HepG2 (cell line): ENCODE data around the gene FGFR3. TPM values are rescaled to one million over a fixed set of nuclear protein-coding genes. Genes with fewer than 3 reads are reported as not detected.
A peak's percentile ranks its signal among the peaks of the same experiment; 100 is the strongest.

Experiments
- NFKB2 ChIP-seq: sonication (generic); formaldehyde crosslinking; IDR thresholded peaks from 2 replicates; pipeline ENCODE4 v1.4.0; 2020; ENCODE audit warnings: missing genetic modification reagents, borderline replicate concordance
- REPIN1 ChIP-seq: sonication (generic); formaldehyde crosslinking; IDR thresholded peaks from 2 replicates; pipeline ENCODE4 v1.8.0; 2022; ENCODE audit warnings: missing genetic modification reagents, low read depth, mild to moderate bottlenecking, borderline replicate concordance
- TCF7L2 ChIP-seq: IDR thresholded peaks from 2 replicates; pipeline ENCODE4 v1.6.1; 2011; ENCODE audit warnings: mild to moderate bottlenecking, low read depth, low read length, moderate library complexity
- ZNF260 ChIP-seq: sonication (generic); formaldehyde crosslinking; IDR thresholded peaks from 2 replicates; pipeline ENCODE4 v1.4.0; 2020; ENCODE audit warnings: missing genetic modification reagents, low read depth, mild to moderate bottlenecking, borderline replicate concordance
- ZNF3 ChIP-seq: IDR thresholded peaks from 2 replicates; pipeline ENCODE4 v1.7.0; 2017; ENCODE audit warnings: inconsistent platforms
- ZNF616 ChIP-seq: sonication (generic); formaldehyde crosslinking; IDR thresholded peaks from 2 replicates; pipeline ENCODE4 v1.5.0; 2020; ENCODE audit warnings: low read depth, mild to moderate bottlenecking, missing genetic modification reagents
- ZNF7 ChIP-seq: IDR thresholded peaks from 2 replicates; pipeline ENCODE4 v1.6.1; 2016; ENCODE audit warnings: missing biosample characterization, missing genetic modification reagents
- ZSCAN21 ChIP-seq: sonication (generic); formaldehyde crosslinking; IDR thresholded peaks from 2 replicates; pipeline ENCODE4 v1.8.0; 2022; ENCODE audit warnings: mild to moderate bottlenecking, missing genetic modification reagents, moderate library complexity, borderline replicate concordance
- polyA plus RNA-seq, 8 experiments: library from polyadenylated mRNA; depleted of rRNA in 3 of 8; stranded (reverse) in 7 of 8; unstranded in 1 of 8; fragments of >200 nt; fragmentation: Illumina TruSeq in 4 of 8; extraction: Trizol in 4 of 8; gene quantifications; 2 replicates each; pipeline versions ENCODE4 v1.2.1 to v1.2.3, GENCODE V29; 2011 to 2016; ENCODE audit warnings: low read depth in 4 of 8, missing spikeins in 1 of 8, mixed read lengths in 1 of 8; ENCODE audit not compliant: insufficient read depth in 1 of 8
- total RNA-seq, 5 experiments: library from RNA; depleted of rRNA; stranded (reverse); fragments of >200 nt; fragmentation: Illumina TruSeq; extraction: Trizol; gene quantifications; 2 replicates each; pipeline ENCODE4 v1.2.3, GENCODE V29; 2016; ENCODE audit warnings: low read depth in 1 of 5
- TF ChIP-seq, protein P1 (sequence below): sonication (generic); formaldehyde crosslinking; IDR thresholded peaks from 2 replicates; pipeline ENCODE4 v1.8.0; 2022; ENCODE audit warnings: missing genetic modification reagents, mild to moderate bottlenecking, moderate library complexity, borderline replicate concordance
- TF ChIP-seq, protein P2 (sequence below), 2 experiments: sonication (generic) in 1 of 2; formaldehyde crosslinking in 1 of 2; IDR thresholded peaks; 2 replicates each; pipeline versions ENCODE4 v1.4.0 to v1.6.1; 2018 to 2020; ENCODE audit warnings: missing genetic modification reagents in 2 of 2, borderline replicate concordance in 1 of 2, low read depth in 1 of 2, mild to moderate bottlenecking in 1 of 2, missing biosample characterization in 1 of 2
- TF ChIP-seq, protein P3 (sequence below): sonication (generic); formaldehyde crosslinking; IDR thresholded peaks from 2 replicates; pipeline ENCODE4 v1.8.0; 2022; ENCODE audit warnings: mild to moderate bottlenecking, missing genetic modification reagents; ENCODE audit not compliant: insufficient replicate concordance
- TF ChIP-seq, protein P4 (sequence below), 2 experiments: fragments of 450-650 bp in 1 of 2; sonication (generic) in 1 of 2; formaldehyde crosslinking in 1 of 2; IDR thresholded peaks; 2 replicates each; pipeline versions ENCODE4 v1.6.1 to v1.8.0; 2016 to 2022; ENCODE audit warnings: antibody characterized with exemption in 1 of 2, mild to moderate bottlenecking in 1 of 2, missing genetic modification reagents in 1 of 2

Gene FGFR3
- total and polyA plus RNA-seq, 2 of the 13 experiments (the other 11 are each of a cell fraction or from before 2014, with no cell fraction given): 103 to 109 TPM

DNA sequence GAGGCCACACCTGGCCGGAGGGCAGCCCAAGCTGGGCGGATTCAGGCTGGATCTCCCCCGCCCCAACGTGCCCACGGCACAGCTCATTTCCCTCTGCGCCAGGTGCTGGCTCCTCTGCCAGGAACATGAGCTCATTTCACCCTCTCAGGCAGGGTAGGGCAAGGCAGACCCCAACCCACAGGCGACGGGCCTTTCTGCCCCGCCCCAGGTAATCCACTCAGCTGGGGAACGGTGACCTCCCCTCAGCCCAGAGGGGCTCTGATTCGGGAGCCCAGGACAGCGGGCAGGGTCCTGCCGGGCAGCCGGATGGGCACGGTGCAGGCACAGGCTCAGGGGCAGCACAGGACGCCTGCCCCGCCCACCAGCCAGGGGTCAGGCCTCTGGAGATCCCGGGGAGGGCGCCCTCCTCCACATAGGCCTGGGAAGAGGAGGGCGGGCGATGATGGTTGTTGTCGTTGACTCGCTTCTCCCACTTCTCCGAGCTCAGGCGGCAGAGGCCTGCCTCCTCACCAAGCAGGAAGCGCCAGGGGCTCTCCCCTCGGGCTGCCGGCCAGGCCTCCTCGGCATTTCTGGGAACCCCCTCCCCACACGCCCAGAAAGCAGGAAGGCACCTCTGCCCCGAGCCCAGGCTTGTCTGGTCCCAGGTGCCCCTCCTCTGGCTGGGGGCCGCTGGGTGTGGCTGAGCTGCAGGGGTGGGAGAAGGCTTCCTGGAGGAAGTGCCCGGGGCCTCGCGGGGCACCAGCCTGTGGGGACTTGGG lies 40.6 kb upstream of the FGFR3 start (continued):
- TF ChIP-seq, protein P1, sequence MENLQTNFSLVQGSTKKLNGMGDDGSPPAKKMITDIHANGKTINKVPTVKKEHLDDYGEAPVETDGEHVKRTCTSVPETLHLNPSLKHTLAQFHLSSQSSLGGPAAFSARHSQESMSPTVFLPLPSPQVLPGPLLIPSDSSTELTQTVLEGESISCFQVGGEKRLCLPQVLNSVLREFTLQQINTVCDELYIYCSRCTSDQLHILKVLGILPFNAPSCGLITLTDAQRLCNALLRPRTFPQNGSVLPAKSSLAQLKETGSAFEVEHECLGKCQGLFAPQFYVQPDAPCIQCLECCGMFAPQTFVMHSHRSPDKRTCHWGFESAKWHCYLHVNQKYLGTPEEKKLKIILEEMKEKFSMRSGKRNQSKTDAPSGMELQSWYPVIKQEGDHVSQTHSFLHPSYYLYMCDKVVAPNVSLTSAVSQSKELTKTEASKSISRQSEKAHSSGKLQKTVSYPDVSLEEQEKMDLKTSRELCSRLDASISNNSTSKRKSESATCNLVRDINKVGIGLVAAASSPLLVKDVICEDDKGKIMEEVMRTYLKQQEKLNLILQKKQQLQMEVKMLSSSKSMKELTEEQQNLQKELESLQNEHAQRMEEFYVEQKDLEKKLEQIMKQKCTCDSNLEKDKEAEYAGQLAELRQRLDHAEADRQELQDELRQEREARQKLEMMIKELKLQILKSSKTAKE: no peak
- TF ChIP-seq REPIN1 (no peak), ZNF616 (CRISPR knock-in tag) (no peak; the same call in 1 of the 2 replicates), ZNF3 (CRISPR knock-in tag) (no peak), TCF7L2 (no peak), ZSCAN21 (CRISPR knock-in tag) (no peak), ZNF7 (no peak), NFKB2 (CRISPR knock-in tag) (no peak), ZNF260 (CRISPR knock-in tag) (no peak)
- TF ChIP-seq, protein P2, sequence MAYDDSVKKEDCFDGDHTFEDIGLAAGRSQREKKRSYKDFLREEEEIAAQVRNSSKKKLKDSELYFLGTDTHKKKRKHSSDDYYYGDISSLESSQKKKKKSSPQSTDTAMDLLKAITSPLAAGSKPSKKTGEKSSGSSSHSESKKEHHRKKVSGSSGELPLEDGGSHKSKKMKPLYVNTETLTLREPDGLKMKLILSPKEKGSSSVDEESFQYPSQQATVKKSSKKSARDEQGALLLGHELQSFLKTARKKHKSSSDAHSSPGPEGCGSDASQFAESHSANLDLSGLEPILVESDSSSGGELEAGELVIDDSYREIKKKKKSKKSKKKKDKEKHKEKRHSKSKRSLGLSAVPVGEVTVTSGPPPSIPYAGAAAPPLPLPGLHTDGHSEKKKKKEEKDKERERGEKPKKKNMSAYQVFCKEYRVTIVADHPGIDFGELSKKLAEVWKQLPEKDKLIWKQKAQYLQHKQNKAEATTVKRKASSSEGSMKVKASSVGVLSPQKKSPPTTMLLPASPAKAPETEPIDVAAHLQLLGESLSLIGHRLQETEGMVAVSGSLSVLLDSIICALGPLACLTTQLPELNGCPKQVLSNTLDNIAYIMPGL (CRISPR knock-in tag; IDR thresholded peaks at IDR 0.05; ENCODE audit: borderline replicate concordance in 1 of 2, low read depth in 1 of 2): peak; percentile 11 to 29; a peak in 2 of 4 replicates
- TF ChIP-seq, protein P3, sequence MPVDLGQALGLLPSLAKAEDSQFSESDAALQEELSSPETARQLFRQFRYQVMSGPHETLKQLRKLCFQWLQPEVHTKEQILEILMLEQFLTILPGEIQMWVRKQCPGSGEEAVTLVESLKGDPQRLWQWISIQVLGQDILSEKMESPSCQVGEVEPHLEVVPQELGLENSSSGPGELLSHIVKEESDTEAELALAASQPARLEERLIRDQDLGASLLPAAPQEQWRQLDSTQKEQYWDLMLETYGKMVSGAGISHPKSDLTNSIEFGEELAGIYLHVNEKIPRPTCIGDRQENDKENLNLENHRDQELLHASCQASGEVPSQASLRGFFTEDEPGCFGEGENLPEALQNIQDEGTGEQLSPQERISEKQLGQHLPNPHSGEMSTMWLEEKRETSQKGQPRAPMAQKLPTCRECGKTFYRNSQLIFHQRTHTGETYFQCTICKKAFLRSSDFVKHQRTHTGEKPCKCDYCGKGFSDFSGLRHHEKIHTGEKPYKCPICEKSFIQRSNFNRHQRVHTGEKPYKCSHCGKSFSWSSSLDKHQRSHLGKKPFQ (CRISPR knock-in tag): peak; percentile 26
- TF ChIP-seq, protein P4, sequence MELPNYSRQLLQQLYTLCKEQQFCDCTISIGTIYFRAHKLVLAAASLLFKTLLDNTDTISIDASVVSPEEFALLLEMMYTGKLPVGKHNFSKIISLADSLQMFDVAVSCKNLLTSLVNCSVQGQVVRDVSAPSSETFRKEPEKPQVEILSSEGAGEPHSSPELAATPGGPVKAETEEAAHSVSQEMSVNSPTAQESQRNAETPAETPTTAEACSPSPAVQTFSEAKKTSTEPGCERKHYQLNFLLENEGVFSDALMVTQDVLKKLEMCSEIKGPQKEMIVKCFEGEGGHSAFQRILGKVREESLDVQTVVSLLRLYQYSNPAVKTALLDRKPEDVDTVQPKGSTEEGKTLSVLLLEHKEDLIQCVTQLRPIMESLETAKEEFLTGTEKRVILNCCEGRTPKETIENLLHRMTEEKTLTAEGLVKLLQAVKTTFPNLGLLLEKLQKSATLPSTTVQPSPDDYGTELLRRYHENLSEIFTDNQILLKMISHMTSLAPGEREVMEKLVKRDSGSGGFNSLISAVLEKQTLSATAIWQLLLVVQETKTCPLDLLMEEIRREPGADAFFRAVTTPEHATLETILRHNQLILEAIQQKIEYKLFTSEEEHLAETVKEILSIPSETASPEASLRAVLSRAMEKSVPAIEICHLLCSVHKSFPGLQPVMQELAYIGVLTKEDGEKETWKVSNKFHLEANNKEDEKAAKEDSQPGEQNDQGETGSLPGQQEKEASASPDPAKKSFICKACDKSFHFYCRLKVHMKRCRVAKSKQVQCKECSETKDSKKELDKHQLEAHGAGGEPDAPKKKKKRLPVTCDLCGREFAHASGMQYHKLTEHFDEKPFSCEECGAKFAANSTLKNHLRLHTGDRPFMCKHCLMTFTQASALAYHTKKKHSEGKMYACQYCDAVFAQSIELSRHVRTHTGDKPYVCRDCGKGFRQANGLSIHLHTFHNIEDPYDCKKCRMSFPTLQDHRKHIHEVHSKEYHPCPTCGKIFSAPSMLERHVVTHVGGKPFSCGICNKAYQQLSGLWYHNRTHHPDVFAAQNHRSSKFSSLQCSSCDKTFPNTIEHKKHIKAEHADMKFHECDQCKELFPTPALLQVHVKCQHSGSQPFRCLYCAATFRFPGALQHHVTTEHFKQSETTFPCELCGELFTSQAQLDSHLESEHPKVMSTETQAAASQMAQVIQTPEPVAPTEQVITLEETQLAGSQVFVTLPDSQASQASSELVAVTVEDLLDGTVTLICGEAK (IDR thresholded peaks at IDR 0.05): no peak
- TF ChIP-seq, protein P4 (CRISPR knock-in tag; IDR thresholded peaks at IDR 0.05): peak; percentile 18; the same call in 1 of the 2 replicates
